GM21423 (cell line): ENCODE data around the gene ACSL3.
"Not testable (repeated sequence)": the region's sequence is repeated elsewhere in the genome, so short reads cannot be mapped to it uniquely, and the experiment has no call there.

Source experiments
- ATAC-seq: cut with Tn5 transposase; IDR thresholded peaks from one replicate; pipeline ENCODE4 v1.9.1; 2021; ENCODE audit warnings: mild to moderate bottlenecking, moderate library complexity; ENCODE audit not compliant: unreplicated experiment

ACSL3 gene

GRCh38 chr2:222968550-222969155 lies 107.8 kb downstream of the ACSL3 start:
- no peak for ATAC-seq

DNA sequence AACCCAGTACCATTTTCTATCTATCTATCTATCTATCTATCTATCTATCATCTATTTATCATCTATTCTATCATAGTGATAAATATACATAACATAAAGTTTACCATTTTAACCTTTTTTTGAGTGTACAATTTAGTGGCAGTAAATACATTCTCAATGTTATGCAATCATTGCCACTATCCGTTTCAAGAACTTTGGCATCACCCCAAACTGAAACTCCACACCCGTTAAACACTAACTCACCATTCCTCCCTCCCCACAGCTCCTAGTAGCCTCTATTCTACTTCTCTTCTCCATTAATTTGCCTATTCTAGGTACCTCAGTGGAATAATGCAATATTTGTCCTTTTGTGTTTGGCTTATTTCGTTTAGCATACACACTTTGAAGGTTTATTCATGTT lies 108.7 kb downstream of the ACSL3 start:
- ATAC-seq = no peak

DNA sequence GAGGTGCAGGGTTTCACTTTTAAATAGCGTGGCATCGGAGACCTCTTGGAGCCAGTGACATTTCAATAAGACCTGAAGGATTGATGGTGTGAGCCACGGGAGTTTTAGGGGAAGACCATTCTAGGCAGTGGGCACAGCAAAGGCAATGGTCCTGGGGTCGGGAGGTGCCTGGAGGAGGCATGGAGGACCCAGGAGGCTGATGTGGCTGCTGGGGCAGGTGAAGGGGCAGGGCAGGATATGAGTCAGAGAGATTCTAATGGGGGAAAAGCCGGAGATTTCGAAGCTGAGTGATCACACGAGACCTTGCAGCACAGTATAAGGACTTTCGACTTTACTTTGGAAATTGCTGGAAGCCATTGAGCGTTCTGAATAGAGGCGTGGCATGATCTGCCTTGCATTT lies 111.6 kb downstream of the ACSL3 start:
- ATAC-seq = no peak

- ATAC-seq = no peak
These were observed 112.4 kb downstream of the ACSL3 start for GRCh38 chr2:222973237-222973636.

DNA sequence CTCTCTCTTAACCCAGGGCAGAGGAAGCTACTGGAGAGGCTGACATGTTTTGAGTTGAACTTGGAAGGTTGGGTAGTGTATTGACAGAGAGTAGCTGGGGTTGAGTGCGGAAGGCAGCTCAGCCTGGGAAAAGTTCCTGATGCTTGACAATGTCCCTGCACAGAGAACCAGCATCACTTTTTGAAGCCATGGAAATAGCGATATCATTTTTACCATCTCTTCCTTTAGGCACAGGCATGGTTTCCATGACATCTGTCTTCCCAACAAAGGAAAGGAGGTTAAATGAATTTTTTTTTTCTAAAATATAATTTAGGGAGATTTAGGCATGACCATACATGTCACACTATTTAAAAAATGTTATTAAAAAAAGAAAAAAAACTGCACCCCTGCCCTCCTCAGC lies 112.9 kb downstream of the ACSL3 start:
- ATAC-seq = no peak

GRCh38 chr2:222976521-222977061 lies 115.8 kb downstream of the ACSL3 start:
- no peak for ATAC-seq

- no peak for ATAC-seq
These were observed 116.3 kb downstream of the ACSL3 start for GRCh38 chr2:222977121-222977520.

DNA sequence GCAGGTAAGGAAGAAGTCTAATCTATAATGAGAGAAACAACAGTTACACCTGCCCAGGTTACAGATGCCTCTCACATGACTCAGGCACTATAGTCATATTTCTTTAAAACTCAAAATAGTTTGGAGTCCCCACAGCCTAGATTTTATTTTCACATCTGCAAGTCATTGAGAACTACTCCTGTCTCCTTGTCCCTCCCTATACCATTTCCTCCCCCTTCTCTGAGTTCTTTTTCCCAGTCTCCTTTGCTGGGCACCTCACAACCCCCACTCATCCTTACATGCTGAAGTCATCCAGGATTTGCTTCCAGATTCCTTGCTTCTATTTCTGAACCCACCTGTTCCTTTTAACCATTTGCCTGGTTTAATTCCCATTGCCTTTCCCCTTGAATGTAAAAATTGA lies 118.0 kb downstream of the ACSL3 start:
- no peak for ATAC-seq

GRCh38 chr2:222979484-222979883 lies 118.6 kb downstream of the ACSL3 start:
- ATAC-seq = no peak

DNA sequence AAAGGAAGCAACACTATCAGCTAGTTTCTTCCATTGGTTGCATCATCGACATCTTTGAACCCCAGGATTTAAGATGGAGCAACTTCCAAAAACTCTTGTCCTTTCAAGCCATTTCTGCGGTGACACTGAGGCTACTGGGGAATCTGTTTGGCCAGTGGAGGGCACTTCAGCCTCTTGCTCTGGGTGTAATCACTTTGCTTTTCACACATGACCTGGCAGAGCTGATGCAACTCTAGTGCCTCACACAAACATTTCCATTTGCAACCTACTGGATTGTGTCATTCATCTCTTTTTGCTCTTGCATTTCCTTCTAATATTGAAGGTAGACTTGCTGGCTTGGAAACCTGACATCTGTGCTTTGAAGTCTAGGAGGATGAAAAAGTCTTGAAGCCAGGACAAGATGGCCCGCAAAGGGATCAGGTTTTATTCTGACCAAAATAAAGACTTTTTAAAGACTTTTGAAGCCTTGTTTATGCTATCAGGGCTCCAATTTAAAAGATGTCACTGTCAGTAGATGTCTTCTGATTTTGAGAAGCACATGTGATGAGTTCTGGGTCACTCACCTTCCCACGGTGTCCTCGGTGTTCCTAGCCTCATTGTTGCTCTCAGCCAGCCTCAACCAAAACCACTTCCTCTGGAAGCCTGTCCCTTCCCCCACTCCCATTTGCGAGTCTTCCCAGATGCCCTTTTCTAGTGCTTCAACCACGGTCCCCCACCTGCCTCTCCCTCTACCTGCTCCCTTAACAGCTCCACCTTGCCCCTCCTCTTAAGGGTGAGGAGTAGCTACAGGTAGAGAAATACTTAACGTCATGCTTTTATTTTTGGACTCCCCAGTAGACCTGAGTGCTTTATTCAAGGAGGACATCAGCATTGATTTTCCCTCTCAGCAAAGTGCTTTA lies 121.4 kb downstream of the ACSL3 start:
- ATAC-seq = no peak

DNA sequence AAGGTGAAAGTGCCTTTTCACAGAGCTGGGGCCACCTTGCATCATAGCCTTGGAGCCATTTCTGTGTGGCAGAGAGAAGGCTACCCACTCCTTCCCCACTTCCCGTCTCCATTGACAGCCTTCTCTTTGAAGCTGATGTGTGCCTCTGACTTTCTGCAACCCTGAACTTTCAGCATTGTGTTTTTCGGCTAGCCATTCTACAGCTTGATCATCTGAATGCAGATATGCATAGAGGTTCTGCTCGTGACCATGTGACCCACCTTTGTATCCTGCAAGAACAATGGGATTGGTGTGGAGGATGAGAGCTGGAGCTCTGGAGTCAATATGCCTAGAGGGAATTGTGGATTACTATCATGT lies 122.1 kb downstream of the ACSL3 start:
- ATAC-seq = no peak

DNA sequence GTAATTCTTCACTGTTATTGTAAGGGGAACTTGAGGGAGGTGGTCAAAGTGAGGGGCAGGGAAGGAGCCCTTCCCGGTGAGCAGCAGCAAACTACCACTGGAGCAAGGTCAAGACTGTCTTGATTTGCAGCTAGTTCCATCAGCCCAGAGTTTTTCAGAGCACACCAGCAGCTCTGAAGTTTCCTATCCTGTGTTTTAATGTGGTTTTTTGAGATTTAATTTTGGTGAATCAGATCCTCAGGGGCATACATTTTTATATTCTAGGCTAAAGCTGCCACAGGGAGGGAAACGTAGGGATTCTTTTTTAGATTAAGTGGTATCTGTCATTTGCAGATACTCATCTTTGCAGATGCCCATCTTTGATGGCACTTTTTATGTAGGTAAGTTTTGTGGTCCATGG lies 124.1 kb downstream of the ACSL3 start:
- ATAC-seq = no peak

DNA sequence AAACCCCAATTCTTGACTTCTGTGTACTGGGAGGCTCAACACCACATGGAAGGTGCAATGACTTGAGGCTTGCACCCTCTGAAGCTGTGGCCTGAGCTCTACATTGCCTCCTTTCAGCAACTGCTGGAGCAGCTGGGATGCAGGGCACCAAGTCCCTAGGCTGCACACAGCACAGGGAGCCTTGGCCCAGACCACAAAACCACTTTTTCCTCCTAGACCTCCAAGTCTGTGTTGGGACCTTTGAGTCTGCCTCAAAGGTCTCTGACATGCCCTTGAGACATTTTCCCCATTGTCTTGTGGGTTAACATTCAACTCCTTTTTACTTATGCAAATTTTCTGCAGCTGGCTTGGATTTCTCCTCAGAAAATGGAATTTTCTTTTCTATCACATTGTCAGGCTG lies 128.6 kb downstream of the ACSL3 start:
- no peak for ATAC-seq

DNA sequence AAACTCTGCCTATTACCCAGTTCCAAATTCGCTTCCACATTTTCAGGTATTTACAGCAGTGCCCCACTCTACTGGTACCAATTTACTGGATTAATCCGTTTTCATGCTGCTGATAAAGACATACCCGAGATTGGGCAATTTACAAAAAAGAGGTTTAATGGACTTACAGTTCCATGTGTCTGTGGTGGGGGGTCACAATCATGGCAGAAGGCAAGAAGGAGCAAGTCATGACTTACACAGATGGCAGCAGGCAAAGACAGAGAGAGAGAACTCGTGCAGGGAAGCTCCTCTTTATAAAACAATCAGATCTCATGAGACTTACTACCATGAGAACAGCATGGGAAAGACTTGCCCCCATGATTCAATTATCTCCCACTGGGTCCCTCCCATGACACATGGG lies 129.4 kb downstream of the ACSL3 start:
- not testable (repeated sequence) for ATAC-seq

- no peak for ATAC-seq
These were observed 131.3 kb downstream of the ACSL3 start for GRCh38 chr2:222992137-222992536.
